WTC11 (cell line): Measurements from ENCODE around the gene C9.

Source experiments
- GRHL2 ChIP-seq: fragments of 250-450 bp; sonication (Bioruptor Pico); IDR thresholded peaks from 2 replicates; pipeline ENCODE4 v1.8.0; 2022; ENCODE audit warnings: mild to moderate bottlenecking, moderate library complexity; ENCODE audit not compliant: insufficient replicate concordance, severe bottlenecking
- RELA ChIP-seq: sonication (generic); formaldehyde crosslinking; IDR thresholded peaks from 2 replicates; pipeline ENCODE4 v1.8.1; 2022; ENCODE audit warnings: missing genetic modification reagents, mild to moderate bottlenecking, borderline replicate concordance
- SMAD3 ChIP-seq: sonication (generic); formaldehyde crosslinking; IDR thresholded peaks from 2 replicates; pipeline ENCODE4 v1.8.0; 2022; ENCODE audit warnings: missing genetic modification reagents, mild to moderate bottlenecking, borderline replicate concordance
- SP1 ChIP-seq: sonication (generic); formaldehyde crosslinking; conservative IDR thresholded peaks from 2 replicates; pipeline ENCODE4 v1.8.1; 2022; ENCODE audit warnings: missing genetic modification reagents
- TCF7 ChIP-seq: sonication (generic); formaldehyde crosslinking; IDR thresholded peaks from 2 replicates; pipeline ENCODE4 v1.8.0; 2022; ENCODE audit warnings: mild to moderate bottlenecking, low read depth, missing genetic modification reagents, moderate library complexity
- ZNF219 ChIP-seq: sonication (generic); formaldehyde crosslinking; IDR thresholded peaks from 2 replicates; pipeline ENCODE4 v1.8.0; 2023; ENCODE audit warnings: missing genetic modification reagents, mild to moderate bottlenecking, borderline replicate concordance
- TF ChIP-seq, protein P1 (sequence below): fragments of 200-600 bp; IDR thresholded peaks from 2 replicates; pipeline ENCODE4 v1.8.0; 2022; ENCODE audit warnings: antibody characterized with exemption
- TF ChIP-seq, protein P2 (sequence below): sonication (generic); formaldehyde crosslinking; IDR thresholded peaks from 2 replicates; pipeline ENCODE4 v1.8.0; 2023; ENCODE audit warnings: mild to moderate bottlenecking, missing genetic modification reagents
- TF ChIP-seq, protein P3 (sequence below): sonication (generic); formaldehyde crosslinking; IDR thresholded peaks from 2 replicates; pipeline ENCODE4 v1.8.0; 2023; ENCODE audit warnings: missing genetic modification reagents
- TF ChIP-seq, protein P4 (sequence below): sonication (generic); formaldehyde crosslinking; IDR thresholded peaks from 2 replicates; pipeline ENCODE4 v1.8.1; 2022; ENCODE audit warnings: mild to moderate bottlenecking, missing genetic modification reagents, moderate library complexity, borderline replicate concordance
- TF ChIP-seq, protein P5 (sequence below): fragments of 250-450 bp; sonication (Bioruptor Pico); IDR thresholded peaks from 2 replicates; pipeline ENCODE4 v1.9.0; 2021; ENCODE audit warnings: mild to moderate bottlenecking
- TF ChIP-seq, protein P6 (sequence below): sonication (generic); formaldehyde crosslinking; IDR thresholded peaks from 2 replicates; pipeline ENCODE4 v1.8.1; 2022; ENCODE audit warnings: low read depth, missing genetic modification reagents, borderline replicate concordance

DNA sequence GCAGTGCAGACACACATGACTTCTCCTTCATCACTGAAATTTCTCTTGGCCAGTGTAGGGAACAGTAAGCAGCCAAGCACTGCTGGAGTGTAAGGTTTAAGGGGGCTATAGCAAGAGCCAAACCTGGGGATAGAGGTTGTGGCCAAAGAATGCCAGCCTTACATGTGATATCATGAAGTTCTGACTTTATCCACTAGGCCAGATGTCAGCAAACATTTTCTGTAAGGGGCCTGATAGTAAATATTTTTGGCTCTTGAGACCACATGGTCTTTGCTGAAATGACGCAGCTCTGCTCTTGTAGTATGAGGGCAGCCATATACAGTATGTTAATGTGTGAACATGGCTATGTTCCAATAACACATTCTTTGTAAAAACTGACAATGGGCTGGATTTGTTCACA is 115.2 kb downstream of the C9 start:
- TF ChIP-seq, protein P1, sequence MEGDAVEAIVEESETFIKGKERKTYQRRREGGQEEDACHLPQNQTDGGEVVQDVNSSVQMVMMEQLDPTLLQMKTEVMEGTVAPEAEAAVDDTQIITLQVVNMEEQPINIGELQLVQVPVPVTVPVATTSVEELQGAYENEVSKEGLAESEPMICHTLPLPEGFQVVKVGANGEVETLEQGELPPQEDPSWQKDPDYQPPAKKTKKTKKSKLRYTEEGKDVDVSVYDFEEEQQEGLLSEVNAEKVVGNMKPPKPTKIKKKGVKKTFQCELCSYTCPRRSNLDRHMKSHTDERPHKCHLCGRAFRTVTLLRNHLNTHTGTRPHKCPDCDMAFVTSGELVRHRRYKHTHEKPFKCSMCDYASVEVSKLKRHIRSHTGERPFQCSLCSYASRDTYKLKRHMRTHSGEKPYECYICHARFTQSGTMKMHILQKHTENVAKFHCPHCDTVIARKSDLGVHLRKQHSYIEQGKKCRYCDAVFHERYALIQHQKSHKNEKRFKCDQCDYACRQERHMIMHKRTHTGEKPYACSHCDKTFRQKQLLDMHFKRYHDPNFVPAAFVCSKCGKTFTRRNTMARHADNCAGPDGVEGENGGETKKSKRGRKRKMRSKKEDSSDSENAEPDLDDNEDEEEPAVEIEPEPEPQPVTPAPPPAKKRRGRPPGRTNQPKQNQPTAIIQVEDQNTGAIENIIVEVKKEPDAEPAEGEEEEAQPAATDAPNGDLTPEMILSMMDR, result no peak
- TF ChIP-seq SMAD3, result no peak
- no peak for TF ChIP-seq GRHL2
- no peak for TF ChIP-seq SP1 (CRISPR knock-in tag)
- TF ChIP-seq, protein P2, sequence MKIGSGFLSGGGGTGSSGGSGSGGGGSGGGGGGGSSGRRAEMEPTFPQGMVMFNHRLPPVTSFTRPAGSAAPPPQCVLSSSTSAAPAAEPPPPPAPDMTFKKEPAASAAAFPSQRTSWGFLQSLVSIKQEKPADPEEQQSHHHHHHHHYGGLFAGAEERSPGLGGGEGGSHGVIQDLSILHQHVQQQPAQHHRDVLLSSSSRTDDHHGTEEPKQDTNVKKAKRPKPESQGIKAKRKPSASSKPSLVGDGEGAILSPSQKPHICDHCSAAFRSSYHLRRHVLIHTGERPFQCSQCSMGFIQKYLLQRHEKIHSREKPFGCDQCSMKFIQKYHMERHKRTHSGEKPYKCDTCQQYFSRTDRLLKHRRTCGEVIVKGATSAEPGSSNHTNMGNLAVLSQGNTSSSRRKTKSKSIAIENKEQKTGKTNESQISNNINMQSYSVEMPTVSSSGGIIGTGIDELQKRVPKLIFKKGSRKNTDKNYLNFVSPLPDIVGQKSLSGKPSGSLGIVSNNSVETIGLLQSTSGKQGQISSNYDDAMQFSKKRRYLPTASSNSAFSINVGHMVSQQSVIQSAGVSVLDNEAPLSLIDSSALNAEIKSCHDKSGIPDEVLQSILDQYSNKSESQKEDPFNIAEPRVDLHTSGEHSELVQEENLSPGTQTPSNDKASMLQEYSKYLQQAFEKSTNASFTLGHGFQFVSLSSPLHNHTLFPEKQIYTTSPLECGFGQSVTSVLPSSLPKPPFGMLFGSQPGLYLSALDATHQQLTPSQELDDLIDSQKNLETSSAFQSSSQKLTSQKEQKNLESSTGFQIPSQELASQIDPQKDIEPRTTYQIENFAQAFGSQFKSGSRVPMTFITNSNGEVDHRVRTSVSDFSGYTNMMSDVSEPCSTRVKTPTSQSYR (CRISPR knock-in tag), result no peak
- TF ChIP-seq TCF7, result no peak
- no peak for TF ChIP-seq RELA (CRISPR knock-in tag)
- TF ChIP-seq, protein P3, sequence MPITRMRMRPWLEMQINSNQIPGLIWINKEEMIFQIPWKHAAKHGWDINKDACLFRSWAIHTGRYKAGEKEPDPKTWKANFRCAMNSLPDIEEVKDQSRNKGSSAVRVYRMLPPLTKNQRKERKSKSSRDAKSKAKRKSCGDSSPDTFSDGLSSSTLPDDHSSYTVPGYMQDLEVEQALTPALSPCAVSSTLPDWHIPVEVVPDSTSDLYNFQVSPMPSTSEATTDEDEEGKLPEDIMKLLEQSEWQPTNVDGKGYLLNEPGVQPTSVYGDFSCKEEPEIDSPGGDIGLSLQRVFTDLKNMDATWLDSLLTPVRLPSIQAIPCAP, result no peak
- TF ChIP-seq, protein P4, sequence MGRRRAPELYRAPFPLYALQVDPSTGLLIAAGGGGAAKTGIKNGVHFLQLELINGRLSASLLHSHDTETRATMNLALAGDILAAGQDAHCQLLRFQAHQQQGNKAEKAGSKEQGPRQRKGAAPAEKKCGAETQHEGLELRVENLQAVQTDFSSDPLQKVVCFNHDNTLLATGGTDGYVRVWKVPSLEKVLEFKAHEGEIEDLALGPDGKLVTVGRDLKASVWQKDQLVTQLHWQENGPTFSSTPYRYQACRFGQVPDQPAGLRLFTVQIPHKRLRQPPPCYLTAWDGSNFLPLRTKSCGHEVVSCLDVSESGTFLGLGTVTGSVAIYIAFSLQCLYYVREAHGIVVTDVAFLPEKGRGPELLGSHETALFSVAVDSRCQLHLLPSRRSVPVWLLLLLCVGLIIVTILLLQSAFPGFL (CRISPR knock-in tag), result no peak
- TF ChIP-seq ZNF219 (CRISPR knock-in tag), result no peak
- TF ChIP-seq, protein P5, sequence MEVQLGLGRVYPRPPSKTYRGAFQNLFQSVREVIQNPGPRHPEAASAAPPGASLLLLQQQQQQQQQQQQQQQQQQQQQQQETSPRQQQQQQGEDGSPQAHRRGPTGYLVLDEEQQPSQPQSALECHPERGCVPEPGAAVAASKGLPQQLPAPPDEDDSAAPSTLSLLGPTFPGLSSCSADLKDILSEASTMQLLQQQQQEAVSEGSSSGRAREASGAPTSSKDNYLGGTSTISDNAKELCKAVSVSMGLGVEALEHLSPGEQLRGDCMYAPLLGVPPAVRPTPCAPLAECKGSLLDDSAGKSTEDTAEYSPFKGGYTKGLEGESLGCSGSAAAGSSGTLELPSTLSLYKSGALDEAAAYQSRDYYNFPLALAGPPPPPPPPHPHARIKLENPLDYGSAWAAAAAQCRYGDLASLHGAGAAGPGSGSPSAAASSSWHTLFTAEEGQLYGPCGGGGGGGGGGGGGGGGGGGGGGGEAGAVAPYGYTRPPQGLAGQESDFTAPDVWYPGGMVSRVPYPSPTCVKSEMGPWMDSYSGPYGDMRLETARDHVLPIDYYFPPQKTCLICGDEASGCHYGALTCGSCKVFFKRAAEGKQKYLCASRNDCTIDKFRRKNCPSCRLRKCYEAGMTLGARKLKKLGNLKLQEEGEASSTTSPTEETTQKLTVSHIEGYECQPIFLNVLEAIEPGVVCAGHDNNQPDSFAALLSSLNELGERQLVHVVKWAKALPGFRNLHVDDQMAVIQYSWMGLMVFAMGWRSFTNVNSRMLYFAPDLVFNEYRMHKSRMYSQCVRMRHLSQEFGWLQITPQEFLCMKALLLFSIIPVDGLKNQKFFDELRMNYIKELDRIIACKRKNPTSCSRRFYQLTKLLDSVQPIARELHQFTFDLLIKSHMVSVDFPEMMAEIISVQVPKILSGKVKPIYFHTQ (CRISPR knock-in tag), result no peak
- TF ChIP-seq, protein P6, sequence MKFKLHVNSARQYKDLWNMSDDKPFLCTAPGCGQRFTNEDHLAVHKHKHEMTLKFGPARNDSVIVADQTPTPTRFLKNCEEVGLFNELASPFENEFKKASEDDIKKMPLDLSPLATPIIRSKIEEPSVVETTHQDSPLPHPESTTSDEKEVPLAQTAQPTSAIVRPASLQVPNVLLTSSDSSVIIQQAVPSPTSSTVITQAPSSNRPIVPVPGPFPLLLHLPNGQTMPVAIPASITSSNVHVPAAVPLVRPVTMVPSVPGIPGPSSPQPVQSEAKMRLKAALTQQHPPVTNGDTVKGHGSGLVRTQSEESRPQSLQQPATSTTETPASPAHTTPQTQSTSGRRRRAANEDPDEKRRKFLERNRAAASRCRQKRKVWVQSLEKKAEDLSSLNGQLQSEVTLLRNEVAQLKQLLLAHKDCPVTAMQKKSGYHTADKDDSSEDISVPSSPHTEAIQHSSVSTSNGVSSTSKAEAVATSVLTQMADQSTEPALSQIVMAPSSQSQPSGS (CRISPR knock-in tag), result no peak
